HEK293T (cell line): ENCODE measurements around the gene CGB3.

Experiments
- ARNT ChIP-seq: fragments of 450-650 bp; IDR thresholded peaks from 2 replicates; pipeline ENCODE4 v1.6.1; 2017; ENCODE audit warnings: mild to moderate bottlenecking
- BHLHE40 ChIP-seq: fragments of 450-650 bp; IDR thresholded peaks from 2 replicates; pipeline ENCODE4 v1.6.1; 2016; ENCODE audit warnings: mild to moderate bottlenecking, moderate library complexity, borderline replicate concordance
- CTBP1 ChIP-seq: fragments of 450-650 bp; IDR thresholded peaks from 2 replicates; pipeline ENCODE4 v1.6.1; 2016; ENCODE audit warnings: borderline replicate concordance
- FOXK2 ChIP-seq: fragments of 450-650 bp; IDR thresholded peaks from 2 replicates; pipeline ENCODE4 v1.6.1; 2016; ENCODE audit warnings: mild to moderate bottlenecking
- FOXM1 ChIP-seq: fragments of 450-650 bp; IDR thresholded peaks from 2 replicates; pipeline ENCODE4 v1.6.1; 2017; ENCODE audit warnings: mild to moderate bottlenecking, borderline replicate concordance
- HDGF ChIP-seq: fragments of 450-650 bp; IDR thresholded peaks from 2 replicates; pipeline ENCODE4 v1.6.1; 2017; ENCODE audit warnings: antibody characterized with exemption, borderline replicate concordance
- L3MBTL2 ChIP-seq: fragments of 450-650 bp; conservative IDR thresholded peaks from 2 replicates; pipeline ENCODE4 v1.6.1; 2016; ENCODE audit warnings: mild to moderate bottlenecking
- LEF1 ChIP-seq: fragments of 450-650 bp; IDR thresholded peaks from 2 replicates; pipeline ENCODE4 v1.6.1; 2017; ENCODE audit warnings: mild to moderate bottlenecking, borderline replicate concordance
- PKNOX1 ChIP-seq: fragments of 450-650 bp; IDR thresholded peaks from 2 replicates; pipeline ENCODE4 v1.6.1; 2016
- SP1 ChIP-seq: fragments of 450-650 bp; IDR thresholded peaks from 2 replicates; pipeline ENCODE4 v1.6.1; 2017
- SUZ12 ChIP-seq: fragments of 450-650 bp; IDR thresholded peaks from 2 replicates; pipeline ENCODE4 v1.6.1; 2016; ENCODE audit warnings: mild to moderate bottlenecking
- TARDBP ChIP-seq: fragments of 450-650 bp; IDR thresholded peaks from 2 replicates; pipeline ENCODE4 v1.6.1; 2016
- ZNF384 ChIP-seq: fragments of 450-650 bp; IDR thresholded peaks from 2 replicates; pipeline ENCODE4 v1.6.1; 2016

- TF ChIP-seq BHLHE40: no peak
- no peak for TF ChIP-seq LEF1
- TF ChIP-seq SP1: no peak
- TF ChIP-seq FOXK2: no peak
- no peak for TF ChIP-seq HDGF
- no peak for TF ChIP-seq FOXM1
- no peak for TF ChIP-seq SUZ12
- TF ChIP-seq TARDBP: no peak
- no peak for TF ChIP-seq L3MBTL2
- no peak for TF ChIP-seq CTBP1
- no peak for TF ChIP-seq PKNOX1
- TF ChIP-seq ARNT: no peak
- no peak for TF ChIP-seq ZNF384
Measured at GRCh38 chr19:49020342-49020741, 3.8 kb downstream of the CGB3 start.
